ENCODE measurements around the gene TRIO.

TRIO gene

GRCh38 chr5:14123551-14123950 is 19.6 kb upstream of the TRIO start:
- DNase-seq (ENCODE audit: low read depth) = no peak

DNA sequence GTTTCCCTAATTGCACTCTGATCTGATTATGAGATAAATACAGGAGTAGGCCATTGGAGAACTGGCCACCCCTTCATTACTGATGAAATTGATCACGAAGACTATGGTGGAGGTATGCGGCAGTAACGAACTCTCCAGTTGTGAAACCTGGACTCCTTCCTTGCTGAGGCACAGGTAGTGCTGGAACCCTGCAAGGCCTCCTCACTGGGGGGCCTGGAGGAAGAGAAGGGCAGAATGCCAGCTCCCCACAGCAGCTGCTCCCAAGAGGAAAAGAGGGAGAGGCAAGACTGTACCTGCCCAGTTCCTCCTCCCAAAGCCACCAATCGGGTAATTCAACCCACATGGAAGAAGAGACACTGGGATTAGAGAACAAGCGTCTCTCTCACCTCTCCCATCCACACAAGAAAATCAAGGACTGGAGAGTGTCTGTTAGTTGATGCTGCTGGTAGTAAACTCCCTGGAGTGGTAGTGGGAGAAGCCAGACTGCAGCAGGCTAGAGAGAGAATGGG is 19.1 kb upstream of the TRIO start:
- DNase-seq (ENCODE audit: low read depth) = no peak

- DNase-seq (ENCODE audit: low read depth) = no peak
Measured at GRCh38 chr5:14125262-14125661, 17.9 kb upstream of the TRIO start.

DNA sequence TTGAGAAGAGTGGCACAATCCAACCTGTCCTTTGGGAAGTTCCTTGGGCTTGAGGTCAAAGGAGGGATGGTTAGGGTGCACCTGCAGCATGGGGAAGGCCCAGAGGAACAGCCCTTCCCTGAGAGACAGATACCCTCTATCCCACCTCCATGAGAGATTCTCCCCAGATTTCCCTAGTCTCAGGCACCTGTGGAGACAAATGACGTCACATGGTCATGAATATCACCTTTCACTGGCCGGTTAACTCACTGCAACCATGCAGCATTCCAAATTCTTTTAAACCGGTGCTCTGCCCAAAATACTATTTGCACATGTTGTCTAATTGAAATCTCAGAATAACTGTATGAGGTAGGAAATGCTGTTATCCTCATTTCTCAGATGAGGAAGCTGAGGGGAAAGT is 15.6 kb upstream of the TRIO start:
- no peak for DNase-seq (ENCODE audit: low read depth)

- no peak for DNase-seq (ENCODE audit: low read depth)
Measured at GRCh38 chr5:14128079-14128478, 15.1 kb upstream of the TRIO start.

DNA sequence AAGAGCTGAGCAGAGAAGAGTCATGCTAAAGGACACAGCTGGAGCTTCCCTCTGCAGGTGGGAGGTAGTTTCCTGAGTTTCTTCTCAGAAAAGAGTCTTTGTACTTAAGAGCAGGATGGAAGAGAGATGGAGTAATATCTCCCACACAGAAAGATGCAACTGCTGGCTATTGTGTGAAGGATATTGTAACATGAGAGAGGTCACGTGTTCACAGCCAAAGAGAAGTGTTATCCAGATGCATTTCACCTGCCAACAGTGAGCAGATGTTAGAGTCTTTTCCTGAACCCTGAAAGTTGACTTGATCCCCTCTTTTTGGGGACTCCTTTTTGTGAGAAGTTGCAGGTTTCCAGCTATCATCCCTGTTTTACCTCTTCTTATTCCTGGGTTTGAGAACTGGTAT is 14.0 kb upstream of the TRIO start:
- no peak for DNase-seq (ENCODE audit: low read depth)

DNA sequence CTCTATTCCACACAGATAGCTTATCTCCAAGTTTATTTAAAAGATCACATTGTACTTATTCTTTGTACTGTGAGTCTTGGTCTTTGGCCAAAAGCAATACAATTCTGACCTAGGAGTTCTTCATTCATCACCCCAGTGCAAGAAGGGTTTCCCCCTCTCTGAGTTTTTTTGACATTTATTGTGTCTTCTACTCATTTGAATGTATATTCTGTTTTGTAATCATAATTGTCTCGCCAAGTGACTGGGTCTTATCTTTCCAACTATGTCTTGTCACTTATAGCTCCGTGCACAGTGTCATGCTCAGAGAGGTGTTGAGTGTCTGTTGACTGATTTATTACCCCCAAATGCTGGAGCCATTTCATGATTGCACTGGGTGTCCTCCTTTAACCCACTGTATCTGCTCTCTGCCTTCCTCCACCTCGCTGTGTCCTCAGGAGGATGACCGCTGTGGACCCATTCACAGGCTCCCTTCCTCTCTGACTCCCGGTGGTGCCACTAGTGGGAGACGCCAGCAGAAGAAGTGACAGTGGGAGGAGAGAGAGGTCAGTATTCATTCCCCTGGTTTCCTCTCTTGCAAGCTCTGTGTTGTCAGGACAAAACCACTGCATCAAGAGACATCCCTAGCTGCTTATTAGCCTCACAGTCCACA is 11.2 kb upstream of the TRIO start:
- DNase-seq (ENCODE audit: low read depth) = no peak

- DNase-seq (ENCODE audit: low read depth) = no peak
Measured at GRCh38 chr5:14133394-14133793, 9.7 kb upstream of the TRIO start.

DNA sequence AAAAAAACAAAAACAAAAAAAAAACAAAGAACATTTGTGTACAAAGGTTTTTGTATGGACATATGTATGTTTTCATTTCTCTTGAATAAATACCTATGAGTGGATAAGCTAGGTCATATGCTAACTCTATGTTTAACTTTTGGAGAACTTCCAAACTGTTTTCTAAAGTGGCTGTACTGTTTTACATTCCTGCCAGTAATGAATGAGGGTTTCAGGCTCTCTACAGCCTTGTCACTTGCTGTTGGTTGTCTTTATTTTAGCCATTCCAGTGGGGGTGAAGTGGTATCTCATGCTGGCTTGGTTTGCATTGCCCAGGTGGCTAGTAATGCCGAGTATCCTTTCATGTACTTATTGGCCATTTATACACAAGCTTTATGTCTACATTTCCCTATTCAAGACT is 9.1 kb upstream of the TRIO start:
- DNase-seq (ENCODE audit: low read depth) = no peak

DNA sequence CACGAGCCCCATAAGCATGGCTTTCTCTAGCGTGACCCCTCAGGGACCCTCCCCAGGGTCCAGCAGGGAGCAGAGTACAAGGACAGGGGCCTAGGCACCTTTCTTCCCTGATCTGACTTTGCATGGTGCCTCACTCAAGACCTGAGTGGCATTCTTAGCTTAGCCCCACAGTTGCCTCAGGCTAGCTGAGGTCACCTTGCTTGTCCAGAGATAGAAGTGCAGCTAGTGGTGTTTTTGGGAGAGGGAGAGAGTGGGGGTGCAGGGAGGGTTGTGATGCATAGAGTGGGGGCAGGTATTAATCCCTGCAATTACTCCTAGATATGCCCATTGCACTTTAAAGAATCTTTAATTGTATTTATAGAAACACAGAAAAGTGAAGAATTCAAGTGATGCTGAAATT is 8.4 kb upstream of the TRIO start:
- DNase-seq (ENCODE audit: low read depth) = no peak

DNA sequence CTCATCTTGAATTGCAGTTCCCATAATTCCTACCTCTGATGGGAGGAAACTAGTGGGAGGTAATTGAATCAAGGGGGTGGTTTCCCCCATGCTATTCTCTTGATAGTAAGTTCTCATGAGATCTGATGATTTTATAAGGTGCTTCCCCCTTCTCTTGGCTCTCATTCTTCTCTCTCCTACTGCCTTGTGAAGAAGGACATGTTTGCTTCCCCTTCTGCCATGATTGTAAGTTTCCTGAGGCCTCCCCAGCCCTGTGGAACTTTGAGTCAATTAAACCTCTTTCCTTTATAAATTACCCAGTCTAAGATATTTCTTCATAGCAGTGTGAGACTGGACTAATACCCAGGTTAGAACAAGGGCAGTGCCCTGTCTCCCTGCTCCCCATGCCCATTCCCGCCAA is 7.5 kb upstream of the TRIO start:
- DNase-seq (ENCODE audit: low read depth) = no peak

DNA sequence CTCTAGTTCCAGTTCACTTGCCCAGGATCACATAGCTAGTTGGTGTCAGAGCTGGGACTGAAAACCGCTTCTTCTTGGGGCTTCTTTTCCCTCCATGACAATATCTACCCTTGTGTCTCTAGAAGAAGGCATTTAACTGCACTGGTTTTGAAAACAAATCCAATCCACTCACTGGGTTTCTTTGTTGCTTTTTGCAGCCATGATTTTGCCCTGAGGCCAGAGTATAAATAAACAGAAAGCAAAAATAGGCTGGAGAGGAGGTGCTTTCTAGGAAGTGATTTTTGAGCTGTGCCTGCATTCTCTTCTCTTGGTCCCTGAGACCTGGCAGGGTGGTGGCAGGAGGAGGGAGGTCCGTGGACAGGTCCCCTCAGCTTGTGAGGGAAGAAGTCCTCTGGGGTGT is 6.9 kb upstream of the TRIO start:
- DNase-seq (ENCODE audit: low read depth) = no peak

GRCh38 chr5:14138608-14139540 is 4.3 kb upstream of the TRIO start:
- DNase-seq (ENCODE audit: low read depth) = no peak

GRCh38 chr5:14141764-14142163 is 1.4 kb upstream of the TRIO start:
- no peak for DNase-seq (ENCODE audit: low read depth)

GRCh38 chr5:14142202-14142826 is 828 bp upstream of the TRIO start:
- DNase-seq (ENCODE audit: low read depth) = no peak

GRCh38 chr5:14143546-14143840 is 351 bp downstream of the TRIO start:
- no peak for DNase-seq (ENCODE audit: low read depth)

DNA sequence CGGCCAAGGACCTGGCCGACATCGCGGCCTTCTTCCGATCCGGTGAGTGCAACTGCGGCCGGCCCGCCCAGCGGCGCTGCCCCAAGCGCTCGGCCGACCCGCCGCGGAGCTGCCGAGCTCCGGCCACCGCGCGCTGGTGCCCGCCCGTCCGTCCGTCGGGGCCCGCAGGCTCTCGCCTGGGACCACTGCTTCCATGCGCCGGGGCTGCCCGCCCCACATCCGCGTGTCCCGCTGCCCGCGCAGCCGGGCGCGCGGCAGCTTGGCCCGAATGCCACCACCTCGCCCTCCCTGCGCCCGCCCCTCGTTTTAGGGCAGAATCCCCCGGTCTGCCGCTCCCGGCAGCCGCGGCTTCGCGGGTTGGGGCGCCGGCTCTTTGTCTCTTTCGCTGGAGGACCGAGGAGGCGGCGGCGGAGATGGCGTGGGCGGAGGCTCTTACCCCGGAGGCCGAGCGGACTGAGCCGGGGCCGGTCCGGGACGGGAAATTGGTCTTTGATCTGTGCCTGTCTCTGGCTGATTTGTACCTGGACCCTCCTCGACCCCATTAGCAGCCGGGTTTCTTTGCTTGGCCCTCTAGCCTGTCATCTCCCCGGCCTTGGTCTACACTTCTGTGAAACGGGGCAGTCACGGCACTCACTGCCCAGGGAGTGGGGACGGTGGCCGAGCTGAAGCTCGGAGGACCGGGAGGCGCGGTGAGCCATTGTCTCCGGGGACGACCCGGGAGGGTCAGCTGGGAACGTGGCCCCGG is 871 bp downstream of the TRIO start:
- no peak for DNase-seq (ENCODE audit: low read depth)

DNA sequence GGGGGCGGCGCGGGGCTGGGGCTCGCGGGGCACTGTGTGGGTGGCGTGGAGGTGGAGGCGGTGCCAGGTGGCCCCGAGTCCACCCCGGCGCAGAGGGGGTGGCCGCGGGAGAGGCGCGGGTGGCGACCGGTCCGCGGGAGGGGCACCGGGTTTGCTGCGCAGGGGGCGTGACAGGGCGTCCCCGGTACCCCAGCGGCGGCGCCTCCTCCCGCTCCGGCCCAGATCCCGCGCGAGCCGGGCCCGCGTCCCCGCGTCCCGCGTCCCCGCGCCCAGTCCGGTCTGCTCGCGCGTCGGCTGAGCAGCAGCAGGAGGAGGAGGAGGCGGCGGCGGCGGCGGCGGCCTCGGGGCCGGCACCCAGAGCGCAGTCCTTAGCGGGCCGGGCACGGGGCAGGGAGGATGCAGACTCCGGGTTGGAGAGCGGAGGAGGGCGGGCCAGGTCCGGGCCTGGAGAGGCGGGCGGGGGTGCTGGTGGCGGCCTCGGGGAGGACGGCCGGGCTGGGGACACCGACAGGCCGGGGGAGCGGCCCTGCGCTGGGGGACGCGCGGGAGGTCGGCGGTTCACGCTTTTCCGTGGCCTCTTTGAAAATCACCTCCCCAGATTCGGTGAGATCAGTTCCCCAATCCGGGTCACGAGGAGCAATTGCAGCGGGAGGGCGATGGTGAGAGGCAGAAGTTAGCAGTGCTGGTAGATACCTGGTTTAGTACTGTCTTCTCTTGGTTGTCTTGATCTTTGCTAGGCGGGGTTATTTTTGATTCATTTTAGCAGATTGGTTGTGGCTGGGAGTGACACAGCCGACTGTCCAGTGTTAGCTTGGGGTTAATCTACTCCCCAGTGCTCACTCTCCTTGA is 1.7 kb downstream of the TRIO start:
- no peak for DNase-seq (ENCODE audit: low read depth)

GRCh38 chr5:14145435-14146334 is 2.5 kb downstream of the TRIO start:
- no peak for DNase-seq (ENCODE audit: low read depth)

DNA sequence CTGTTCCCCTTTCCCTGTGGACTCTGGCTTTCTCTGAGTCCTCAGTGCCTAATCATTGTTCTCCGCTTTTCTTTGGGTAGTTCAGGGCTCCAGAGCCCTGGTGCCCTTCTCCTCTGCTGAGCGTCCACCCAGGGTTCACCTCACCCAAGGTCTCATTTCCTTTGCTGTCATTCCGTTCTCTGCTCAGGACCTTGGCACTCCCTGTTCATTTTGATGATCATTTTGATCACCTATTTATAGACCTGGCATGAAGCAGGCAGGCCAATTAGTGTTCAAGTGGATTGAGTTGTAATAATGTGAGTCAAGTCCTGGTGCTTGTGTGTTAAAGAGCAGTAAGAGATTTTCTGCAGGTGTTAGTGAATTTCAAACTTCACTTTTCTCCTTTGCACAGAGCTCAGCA is 3.6 kb downstream of the TRIO start:
- no peak for DNase-seq (ENCODE audit: low read depth)
